MM.1S (cell line): ENCODE results near the gene CRLF3.
A peak's percentile ranks its signal among the peaks of the same experiment; 100 is the strongest.

Experiments
- DNase-seq: peaks from one replicate; pipeline ENCODE4 v3.0.0-alpha.2; 2015
- H2AFZ ChIP-seq: fragments of 300-600 bp; sonication (generic); 2 replicates; pipeline ENCODE4 v1.6.0; 2016; ENCODE audit warnings: antibody characterized with exemption, low read length
- H3F3A ChIP-seq: fragments of 300-600 bp; sonication (generic); 2 replicates; pipeline ENCODE4 v1.6.1; 2016; ENCODE audit warnings: mild to moderate bottlenecking, antibody characterized with exemption, low read length, moderate library complexity, mixed read lengths; ENCODE audit not compliant: insufficient read depth
- H3K27ac ChIP-seq: fragments of 300-600 bp; sonication (generic); 2 replicates; pipeline ENCODE4 v1.5.1; 2016; ENCODE audit warnings: mild to moderate bottlenecking, low read length
- H3K27me3 ChIP-seq: fragments of 300-600 bp; sonication (generic); replicated peaks from 2 replicates; pipeline ENCODE4 v1.6.0; 2016; ENCODE audit warnings: low read length; ENCODE audit not compliant: insufficient read depth
- H3K36me3 ChIP-seq: fragments of 300-600 bp; sonication (generic); replicated peaks from 2 replicates; pipeline ENCODE4 v1.6.1; 2016; ENCODE audit warnings: mild to moderate bottlenecking, low read length, mixed read lengths; ENCODE audit not compliant: insufficient read depth
- H3K4me1 ChIP-seq: fragments of 300-600 bp; sonication (generic); 2 replicates; pipeline ENCODE4 v1.6.1; 2016; ENCODE audit warnings: low read length, mixed read lengths
- H3K4me2 ChIP-seq: fragments of 300-600 bp; sonication (generic); 2 replicates; pipeline ENCODE4 v1.6.0; 2016; ENCODE audit warnings: low read depth, low read length
- H3K4me3 ChIP-seq: fragments of 300-600 bp; sonication (generic); 2 replicates; pipeline ENCODE4 v1.5.1; 2016; ENCODE audit warnings: low read length, mixed read lengths
- H3K79me2 ChIP-seq: fragments of 300-600 bp; sonication (generic); 2 replicates; pipeline ENCODE4 v1.6.1; 2016; ENCODE audit warnings: mixed run types, low read length, mixed read lengths
- H3K9ac ChIP-seq: fragments of 300-600 bp; sonication (generic); 2 replicates; pipeline ENCODE4 v1.6.1; 2016; ENCODE audit warnings: low read length, mixed read lengths
- H3K9me2 ChIP-seq: fragments of 300-600 bp; sonication (generic); replicated peaks from 2 replicates; pipeline ENCODE4 v1.6.1; 2016; ENCODE audit warnings: mild to moderate bottlenecking, low read length, mixed read lengths; ENCODE audit not compliant: insufficient read depth
- H3K9me3 ChIP-seq: fragments of 300-600 bp; sonication (generic); replicated peaks from 2 replicates; pipeline ENCODE4 v1.6.1; 2016; ENCODE audit warnings: mild to moderate bottlenecking, low read length, mixed read lengths; ENCODE audit not compliant: insufficient read depth
- H4K20me1 ChIP-seq: fragments of 300-600 bp; sonication (generic); 2 replicates; pipeline ENCODE4 v1.6.1; 2016; ENCODE audit warnings: mild to moderate bottlenecking, low read length, moderate library complexity, mixed read lengths; ENCODE audit not compliant: insufficient read depth
- EZH2 ChIP-seq: fragments of 300-600 bp; sonication (generic); optimal IDR thresholded peaks from 2 replicates; pipeline ENCODE3; 2017; ENCODE audit warnings: low read depth, mild to moderate bottlenecking, antibody characterized with exemption, low read length, mixed read lengths
- EZH2phosphoT487 ChIP-seq: fragments of 300-600 bp; sonication (generic); IDR thresholded peaks from 2 replicates; pipeline ENCODE4 v1.6.1; 2018; ENCODE audit warnings: antibody characterized with exemption, low read length
- TF ChIP-seq, protein P1 (sequence below): fragments of 300-600 bp; sonication (generic); IDR thresholded peaks from 2 replicates; pipeline ENCODE4 v1.5.1; 2016; ENCODE audit warnings: antibody characterized with exemption, low read length, mixed read lengths

Gene CRLF3

GRCh38 chr17:30824356-30825145 is at the start of gene CRLF3:
TSS of gene CRLF3 (minus strand) at chr17:30824692. CDS start at chr17:30824651, 41 bp downstream.
- Histone ChIP-seq H4K20me1 (no peaks in the 10 kb centered on the region), H3K79me2 (peaks cover 49% of the 10 kb centered on the region), H3F3A (peaks cover 14% of the 10 kb centered on the region), H3K9me2 (no peaks in the 10 kb centered on the region), H3K4me2 (peak within 1 kb of the TSS; percentile 96), H3K9ac (peak within 1 kb of the TSS; percentile 80), H3K9me3 (no peaks in the 10 kb centered on the region), H3K4me3 (peak within 1 kb of the TSS; percentile 87), H3K36me3 (no peaks in the 10 kb centered on the region), H2AFZ (peak within 1 kb of the TSS; percentile 100), H3K27ac (peak within 1 kb of the TSS; percentile 42; the same call in 1 of the 2 replicates), H3K4me1 (peaks cover 19% of the 10 kb centered on the region), H3K27me3 (no peaks in the 10 kb centered on the region)
- DNase-seq: peak; percentile 94
- TF ChIP-seq, protein P1, sequence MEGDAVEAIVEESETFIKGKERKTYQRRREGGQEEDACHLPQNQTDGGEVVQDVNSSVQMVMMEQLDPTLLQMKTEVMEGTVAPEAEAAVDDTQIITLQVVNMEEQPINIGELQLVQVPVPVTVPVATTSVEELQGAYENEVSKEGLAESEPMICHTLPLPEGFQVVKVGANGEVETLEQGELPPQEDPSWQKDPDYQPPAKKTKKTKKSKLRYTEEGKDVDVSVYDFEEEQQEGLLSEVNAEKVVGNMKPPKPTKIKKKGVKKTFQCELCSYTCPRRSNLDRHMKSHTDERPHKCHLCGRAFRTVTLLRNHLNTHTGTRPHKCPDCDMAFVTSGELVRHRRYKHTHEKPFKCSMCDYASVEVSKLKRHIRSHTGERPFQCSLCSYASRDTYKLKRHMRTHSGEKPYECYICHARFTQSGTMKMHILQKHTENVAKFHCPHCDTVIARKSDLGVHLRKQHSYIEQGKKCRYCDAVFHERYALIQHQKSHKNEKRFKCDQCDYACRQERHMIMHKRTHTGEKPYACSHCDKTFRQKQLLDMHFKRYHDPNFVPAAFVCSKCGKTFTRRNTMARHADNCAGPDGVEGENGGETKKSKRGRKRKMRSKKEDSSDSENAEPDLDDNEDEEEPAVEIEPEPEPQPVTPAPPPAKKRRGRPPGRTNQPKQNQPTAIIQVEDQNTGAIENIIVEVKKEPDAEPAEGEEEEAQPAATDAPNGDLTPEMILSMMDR: peak; percentile 55
- no peak for TF ChIP-seq EZH2

DNA sequence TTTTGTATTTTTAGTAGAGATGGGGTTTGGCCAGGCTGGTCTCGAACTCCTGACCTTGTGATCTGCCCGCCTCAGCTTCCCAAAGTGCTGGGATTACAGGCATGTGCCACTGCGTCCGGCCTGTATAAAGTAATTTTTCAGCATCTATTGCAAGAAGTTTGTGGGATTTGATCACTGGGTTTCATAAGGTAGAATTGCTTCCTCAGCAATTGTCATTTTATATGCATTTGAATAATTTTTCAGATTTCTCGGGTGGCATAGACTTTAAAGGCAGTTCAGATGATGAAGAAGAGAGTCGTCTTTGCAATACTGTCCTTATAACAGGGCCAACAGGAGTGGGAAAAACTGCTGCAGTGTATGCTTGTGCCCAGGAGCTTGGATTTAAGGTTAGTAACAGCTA is 44.5 kb upstream of the CRLF3 start:
- Histone ChIP-seq H3K36me3 (peaks cover 4% of the 10 kb centered on the region; the same call in 1 of the 2 replicates), H3K4me2 (no peak overlapping the region), H3K4me1 (no peaks in the 10 kb centered on the region), H3K4me3 (no peak overlapping the region), H2AFZ (no peak overlapping the region), H3K27me3 (no peaks in the 10 kb centered on the region), H3K9ac (no peak overlapping the region), H3F3A (no peaks in the 10 kb centered on the region), H4K20me1 (no peaks in the 10 kb centered on the region; the same call in 1 of the 2 replicates), H3K9me2 (no peaks in the 10 kb centered on the region), H3K79me2 (no peaks in the 10 kb centered on the region), H3K27ac (no peak overlapping the region), H3K9me3 (no peaks in the 10 kb centered on the region)
- DNase-seq: no peak
- TF ChIP-seq, protein P1: no peak
- TF ChIP-seq EZH2phosphoT487: no peak

GRCh38 chr17:30864636-30865035 is 40.1 kb upstream of the CRLF3 start:
- no peak for DNase-seq
- TF ChIP-seq, protein P1: no peak
- TF ChIP-seq EZH2phosphoT487 (no peak), EZH2 (no peak)
- Histone ChIP-seq H3K27me3 (no peaks in the 10 kb centered on the region), H3F3A (no peaks in the 10 kb centered on the region), H3K79me2 (no peaks in the 10 kb centered on the region), H3K4me2 (no peak overlapping the region), H2AFZ (no peak overlapping the region), H3K27ac (no peak overlapping the region), H4K20me1 (no peaks in the 10 kb centered on the region), H3K9ac (no peak overlapping the region), H3K9me3 (no peaks in the 10 kb centered on the region), H3K9me2 (no peaks in the 10 kb centered on the region), H3K4me3 (no peak overlapping the region), H3K4me1 (no peaks in the 10 kb centered on the region), H3K36me3 (peaks cover 4% of the 10 kb centered on the region; the same call in 1 of the 2 replicates)
